ENCODE results near the gene CD99L2. TPM values are rescaled to one million over a fixed set of nuclear protein-coding genes. Genes with fewer than 3 reads are reported as not detected.
A peak's percentile ranks its signal among the peaks of the same experiment; 100 is the strongest.
"Not testable (repeated sequence)": the region's sequence is repeated elsewhere in the genome, so short reads cannot be mapped to it uniquely, and the experiment has no call there.

The CD99L2 gene
- total RNA-seq, 1 experiment from 2014 or later, result 7.2 TPM

GRCh38 chrX:150906694-150907093 is 8.2 kb upstream of the CD99L2 start:
- Histone ChIP-seq H3K9me3 (replicated peaks) (no peaks in the 10 kb centered on the region), H3K4me3 (no peak overlapping the region), H3K4me1 (no peaks in the 10 kb centered on the region), H3K27me3 (no peaks in the 10 kb centered on the region), H3K27ac (no peak overlapping the region), H3K36me3 (no peaks in the 10 kb centered on the region)
- DNase-seq, result no peak

- H3K27me3 ChIP-seq, result no peaks in the 10 kb centered on the region
- H3K27ac ChIP-seq, result no peak overlapping the region
- no peaks in the 10 kb centered on the region for H3K9me3 ChIP-seq (replicated peaks)
- no peak overlapping the region for H3K4me3 ChIP-seq
- no peaks in the 10 kb centered on the region for H3K36me3 ChIP-seq
- DNase-seq, result no peak
- no peaks in the 10 kb centered on the region for H3K4me1 ChIP-seq
Measured at GRCh38 chrX:150905293-150905692, 6.8 kb upstream of the CD99L2 start.

- H3K27me3 ChIP-seq, result no peaks in the 10 kb centered on the region
- H3K4me1 ChIP-seq, result no peaks in the 10 kb centered on the region
- H3K27ac ChIP-seq, result no peak overlapping the region
- no peaks in the 10 kb centered on the region for H3K36me3 ChIP-seq
- H3K4me3 ChIP-seq, result no peak overlapping the region
- H3K9me3 ChIP-seq (replicated peaks), result no peaks in the 10 kb centered on the region
- no peak for DNase-seq
Measured at GRCh38 chrX:150903110-150903508, 4.6 kb upstream of the CD99L2 start.

GRCh38 chrX:150902434-150903109 is 4.1 kb upstream of the CD99L2 start:
- no peaks in the 10 kb centered on the region for H3K27me3 ChIP-seq
- no peak overlapping the region for H3K27ac ChIP-seq
- H3K4me3 ChIP-seq, result no peak overlapping the region
- no peaks in the 10 kb centered on the region for H3K4me1 ChIP-seq
- no peaks in the 10 kb centered on the region for H3K9me3 ChIP-seq (replicated peaks)
- no peaks in the 10 kb centered on the region for H3K36me3 ChIP-seq
- no peak for DNase-seq

- H3K9me3 ChIP-seq (replicated peaks), result no peaks in the 10 kb centered on the region
- H3K27ac ChIP-seq, result peak overlapping the region; percentile 70
- H3K27me3 ChIP-seq, result no peaks in the 10 kb centered on the region
- DNase-seq, result peak; percentile 31 to 52
- no peaks in the 10 kb centered on the region for H3K4me1 ChIP-seq
- no peaks in the 10 kb centered on the region for H3K36me3 ChIP-seq
- H3K4me3 ChIP-seq, result peak overlapping the region; percentile 80
Measured at GRCh38 chrX:150899191-150899757, 806 bp upstream of the CD99L2 start.

- no peaks in the 10 kb centered on the region for H3K27me3 ChIP-seq
- H3K4me1 ChIP-seq, result no peaks in the 10 kb centered on the region
- no peaks in the 10 kb centered on the region for H3K36me3 ChIP-seq
- H3K27ac ChIP-seq, result peak overlapping the region; percentile 70
- no peaks in the 10 kb centered on the region for H3K9me3 ChIP-seq (replicated peaks)
- peak overlapping the region; percentile 80 for H3K4me3 ChIP-seq
- peak in 1 of 2 experiments; percentile 19 for DNase-seq
Measured at GRCh38 chrX:150897421-150898320, 797 bp downstream of the CD99L2 start.

- H3K36me3 ChIP-seq, result no peaks in the 10 kb centered on the region
- H3K9me3 ChIP-seq (replicated peaks), result no peaks in the 10 kb centered on the region
- H3K4me1 ChIP-seq, result no peaks in the 10 kb centered on the region
- H3K27ac ChIP-seq, result no peak overlapping the region
- no peak overlapping the region for H3K4me3 ChIP-seq
- no peaks in the 10 kb centered on the region for H3K27me3 ChIP-seq
- DNase-seq, result no peak
Measured at GRCh38 chrX:150896632-150897031, 1.8 kb downstream of the CD99L2 start.

- DNase-seq, result no peak
Measured at GRCh38 chrX:150893936-150894335, 4.5 kb downstream of the CD99L2 start.

GRCh38 chrX:150889131-150889530 is 9.3 kb downstream of the CD99L2 start:
- H3K9me3 ChIP-seq (replicated peaks), result no peaks in the 10 kb centered on the region
- H3K36me3 ChIP-seq, result no peaks in the 10 kb centered on the region
- DNase-seq, result no peak
- H3K4me1 ChIP-seq, result no peaks in the 10 kb centered on the region
- no peak overlapping the region for H3K27ac ChIP-seq
- H3K4me3 ChIP-seq, result no peak overlapping the region
- no peaks in the 10 kb centered on the region for H3K27me3 ChIP-seq

More at GRCh38 chrX:150893936-150894335, 4.5 kb downstream of the CD99L2 start:
- Histone ChIP-seq H3K36me3 (no peaks in the 10 kb centered on the region), H3K4me3 (no peak overlapping the region), H3K27me3 (no peaks in the 10 kb centered on the region), H3K27ac (no peak overlapping the region), H3K9me3 (replicated peaks) (no peaks in the 10 kb centered on the region), H3K4me1 (no peaks in the 10 kb centered on the region)

GRCh38 chrX:150887906-150888465 is 10.5 kb downstream of the CD99L2 start:
- DNase-seq, result no peak

GRCh38 chrX:150887268-150887667 is 11.2 kb downstream of the CD99L2 start:
- H3K27ac ChIP-seq; H3K4me1 ChIP-seq; H3K27me3 ChIP-seq; H3K4me3 ChIP-seq; H3K36me3 ChIP-seq; DNase-seq; H3K9me3 ChIP-seq (replicated peaks): not testable (repeated sequence)

More at GRCh38 chrX:150887906-150888465, 10.5 kb downstream of the CD99L2 start:
- Histone ChIP-seq H3K27me3 (no peaks in the 10 kb centered on the region), H3K9me3 (replicated peaks) (no peaks in the 10 kb centered on the region), H3K4me1 (no peaks in the 10 kb centered on the region), H3K36me3 (no peaks in the 10 kb centered on the region), H3K27ac (no peak overlapping the region), H3K4me3 (no peak overlapping the region)

GRCh38 chrX:150886381-150886780 is 12.1 kb downstream of the CD99L2 start:
- Histone ChIP-seq H3K27me3 (no peaks in the 10 kb centered on the region), H3K27ac (no peak overlapping the region), H3K4me3 (no peak overlapping the region), H3K36me3 (no peaks in the 10 kb centered on the region), H3K4me1 (no peaks in the 10 kb centered on the region), H3K9me3 (replicated peaks) (no peaks in the 10 kb centered on the region)
- DNase-seq, result no peak

- Histone ChIP-seq H3K4me1 (no peaks in the 10 kb centered on the region), H3K27ac (no peak overlapping the region), H3K36me3 (no peaks in the 10 kb centered on the region), H3K9me3 (replicated peaks) (no peaks in the 10 kb centered on the region), H3K4me3 (no peak overlapping the region), H3K27me3 (no peaks in the 10 kb centered on the region)
- DNase-seq, result no peak
Measured at GRCh38 chrX:150880808-150881165, 17.7 kb downstream of the CD99L2 start.

GRCh38 chrX:150879855-150880807 is 18.3 kb downstream of the CD99L2 start:
- Histone ChIP-seq H3K27ac (no peak overlapping the region), H3K36me3 (no peaks in the 10 kb centered on the region), H3K27me3 (no peaks in the 10 kb centered on the region), H3K4me3 (no peak overlapping the region), H3K4me1 (no peaks in the 10 kb centered on the region), H3K9me3 (replicated peaks) (no peaks in the 10 kb centered on the region)
- DNase-seq, result no peak

Measured in SJCRH30 (cell line).